Body of pancreas (tissue), 4 donors: ENCODE measurements around the gene TYW1B.
"Not testable (repeated sequence)": the region's sequence is repeated elsewhere in the genome, so short reads cannot be mapped to it uniquely, and the experiment has no call there.

Experiments used
- POLR2A ChIP-seq, 3 donors: fragments of 450-650 bp; IDR thresholded peaks; one replicate each; pipeline ENCODE4 v1.6.1; 2016; ENCODE audit warnings: antibody characterized with exemption in 3 of 3, mild to moderate bottlenecking in 2 of 3
- TF ChIP-seq, protein P1 (sequence below), 7 experiments: fragments of 450-650 bp in 4 of 7; fragments of 200-600 bp in 3 of 7; sonication (generic) in 3 of 7; IDR thresholded peaks; one replicate each; pipeline ENCODE4 v1.5.1; 2016 to 2019; ENCODE audit warnings: antibody characterized with exemption in 7 of 7

DNA sequence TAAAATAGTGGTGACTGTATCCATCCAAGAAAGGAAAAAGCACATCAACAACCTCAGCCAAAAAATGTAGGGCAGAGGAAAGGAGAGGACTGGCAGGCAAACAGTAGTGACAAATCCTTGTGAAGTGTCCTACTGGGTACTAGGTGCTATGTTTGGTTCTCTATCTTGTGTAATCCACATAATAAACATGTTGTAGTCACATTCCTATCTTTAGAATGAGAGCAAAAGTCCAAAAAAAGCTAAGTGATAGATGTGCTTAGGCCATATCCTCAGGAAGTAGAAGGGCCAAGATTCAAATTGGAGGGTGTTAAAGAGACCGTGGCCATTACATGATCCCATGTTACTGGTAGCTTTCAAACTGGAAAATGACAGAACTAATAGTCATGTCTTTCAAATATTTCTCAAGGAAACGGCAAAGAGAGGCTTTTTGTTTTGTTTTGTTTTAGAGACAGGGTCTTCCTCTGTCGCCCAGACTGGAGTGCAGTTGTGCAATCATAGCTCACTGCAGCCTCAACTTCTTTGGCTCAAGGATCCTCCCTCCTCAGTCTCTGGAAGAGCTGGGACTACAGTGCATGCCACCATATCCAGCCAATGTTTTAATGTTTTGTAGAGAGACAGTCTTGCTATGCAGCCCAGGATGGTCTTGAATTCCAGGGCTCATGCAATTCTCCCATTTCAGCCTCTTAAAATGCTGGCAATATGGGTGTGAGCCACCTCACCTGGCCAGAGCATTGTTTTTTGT lies 244.2 kb downstream of the TYW1B start:
- TF ChIP-seq, protein P1, sequence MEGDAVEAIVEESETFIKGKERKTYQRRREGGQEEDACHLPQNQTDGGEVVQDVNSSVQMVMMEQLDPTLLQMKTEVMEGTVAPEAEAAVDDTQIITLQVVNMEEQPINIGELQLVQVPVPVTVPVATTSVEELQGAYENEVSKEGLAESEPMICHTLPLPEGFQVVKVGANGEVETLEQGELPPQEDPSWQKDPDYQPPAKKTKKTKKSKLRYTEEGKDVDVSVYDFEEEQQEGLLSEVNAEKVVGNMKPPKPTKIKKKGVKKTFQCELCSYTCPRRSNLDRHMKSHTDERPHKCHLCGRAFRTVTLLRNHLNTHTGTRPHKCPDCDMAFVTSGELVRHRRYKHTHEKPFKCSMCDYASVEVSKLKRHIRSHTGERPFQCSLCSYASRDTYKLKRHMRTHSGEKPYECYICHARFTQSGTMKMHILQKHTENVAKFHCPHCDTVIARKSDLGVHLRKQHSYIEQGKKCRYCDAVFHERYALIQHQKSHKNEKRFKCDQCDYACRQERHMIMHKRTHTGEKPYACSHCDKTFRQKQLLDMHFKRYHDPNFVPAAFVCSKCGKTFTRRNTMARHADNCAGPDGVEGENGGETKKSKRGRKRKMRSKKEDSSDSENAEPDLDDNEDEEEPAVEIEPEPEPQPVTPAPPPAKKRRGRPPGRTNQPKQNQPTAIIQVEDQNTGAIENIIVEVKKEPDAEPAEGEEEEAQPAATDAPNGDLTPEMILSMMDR (IDR thresholded peaks at IDR 0.05): not testable (repeated sequence)
- TF ChIP-seq POLR2A (IDR thresholded peaks at IDR 0.05): not testable (repeated sequence)
